ENCODE data around the gene CTSD.

DNA sequence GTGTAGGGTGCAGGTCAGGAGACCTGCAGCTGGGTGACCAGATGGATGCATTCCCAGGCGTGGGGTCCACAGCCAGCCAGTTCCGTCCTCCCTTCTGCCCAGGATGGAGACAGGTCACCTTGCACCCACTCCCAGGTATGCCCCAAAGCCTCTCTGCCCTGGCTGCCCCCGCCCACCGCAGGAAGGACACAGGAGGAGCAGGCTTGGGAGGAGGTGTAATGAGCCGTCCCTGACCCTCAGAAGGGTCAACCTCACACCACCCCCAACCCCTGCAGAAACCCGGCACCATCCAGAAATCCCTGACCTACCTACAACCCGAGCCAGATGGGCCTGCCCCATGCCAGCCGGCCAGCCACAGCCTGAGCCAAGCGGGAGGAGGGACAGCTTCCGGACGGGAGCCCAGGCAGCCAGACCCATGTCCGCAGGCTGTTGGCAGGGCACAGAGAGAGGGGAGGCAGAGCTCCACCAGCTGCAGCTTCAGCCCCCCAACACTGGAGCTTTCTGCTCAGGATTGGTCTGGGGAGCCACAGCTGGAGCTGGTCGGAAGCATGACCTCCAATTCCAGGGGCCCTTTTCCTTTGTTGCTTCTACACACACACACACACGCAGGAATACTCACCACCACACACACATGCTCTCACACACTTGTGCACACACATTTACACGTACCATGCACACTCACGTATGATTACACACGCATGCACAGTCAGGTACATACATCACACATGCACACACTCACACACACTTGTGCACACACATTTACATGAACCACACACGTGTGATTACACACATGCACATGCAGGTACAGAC lies 18.6 kb downstream of the CTSD start:
- TF ChIP-seq, protein P1, sequence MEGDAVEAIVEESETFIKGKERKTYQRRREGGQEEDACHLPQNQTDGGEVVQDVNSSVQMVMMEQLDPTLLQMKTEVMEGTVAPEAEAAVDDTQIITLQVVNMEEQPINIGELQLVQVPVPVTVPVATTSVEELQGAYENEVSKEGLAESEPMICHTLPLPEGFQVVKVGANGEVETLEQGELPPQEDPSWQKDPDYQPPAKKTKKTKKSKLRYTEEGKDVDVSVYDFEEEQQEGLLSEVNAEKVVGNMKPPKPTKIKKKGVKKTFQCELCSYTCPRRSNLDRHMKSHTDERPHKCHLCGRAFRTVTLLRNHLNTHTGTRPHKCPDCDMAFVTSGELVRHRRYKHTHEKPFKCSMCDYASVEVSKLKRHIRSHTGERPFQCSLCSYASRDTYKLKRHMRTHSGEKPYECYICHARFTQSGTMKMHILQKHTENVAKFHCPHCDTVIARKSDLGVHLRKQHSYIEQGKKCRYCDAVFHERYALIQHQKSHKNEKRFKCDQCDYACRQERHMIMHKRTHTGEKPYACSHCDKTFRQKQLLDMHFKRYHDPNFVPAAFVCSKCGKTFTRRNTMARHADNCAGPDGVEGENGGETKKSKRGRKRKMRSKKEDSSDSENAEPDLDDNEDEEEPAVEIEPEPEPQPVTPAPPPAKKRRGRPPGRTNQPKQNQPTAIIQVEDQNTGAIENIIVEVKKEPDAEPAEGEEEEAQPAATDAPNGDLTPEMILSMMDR (conservative IDR thresholded peaks at IDR 0.05; ENCODE audit: low read depth, low read length), result no peak
- TF ChIP-seq SMC3 (IDR thresholded peaks at IDR 0.05; ENCODE audit: low read depth, low read length), result no peak
- no peak for TF ChIP-seq CEBPB (IDR thresholded peaks at IDR 0.05; ENCODE audit: low read depth, low read length)
- no peak for TF ChIP-seq RAD21 (IDR thresholded peaks at IDR 0.05; ENCODE audit: low read length)

Data from IMR-90 (cell line).